Smooth muscle cell of the brain vasculature (primary cell): ENCODE results near the gene ST8SIA4.

Experiments
- DNase-seq: peaks from one replicate; pipeline ENCODE4 v3.0.0-alpha.2; 2012; ENCODE audit warnings: low read depth, low spot score

Gene ST8SIA4

DNA sequence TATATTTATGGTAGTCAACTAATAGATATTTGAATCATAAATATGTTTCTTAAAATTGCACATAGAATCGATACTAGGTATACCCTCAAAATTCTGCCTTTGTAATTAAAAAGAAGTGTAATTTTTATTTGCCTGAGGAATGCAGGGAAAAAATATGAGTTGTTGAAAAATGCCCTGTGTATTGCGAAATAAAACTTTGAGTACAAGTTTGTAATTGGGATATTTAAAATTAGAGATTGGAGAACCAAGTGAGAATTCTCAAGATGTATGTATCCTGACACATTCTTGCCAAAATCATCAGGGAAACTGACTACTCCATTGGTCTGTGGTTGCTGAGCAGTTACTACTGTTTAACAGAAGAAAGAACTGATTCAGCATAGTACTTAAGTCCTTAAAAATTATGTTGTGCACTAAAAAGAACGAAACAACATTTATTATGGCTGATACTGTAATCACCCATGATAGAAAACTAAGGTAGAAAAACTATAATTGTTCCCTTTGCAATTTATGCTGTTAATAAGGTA is 36.0 kb downstream of the ST8SIA4 start:
- DNase-seq: no peak

DNA sequence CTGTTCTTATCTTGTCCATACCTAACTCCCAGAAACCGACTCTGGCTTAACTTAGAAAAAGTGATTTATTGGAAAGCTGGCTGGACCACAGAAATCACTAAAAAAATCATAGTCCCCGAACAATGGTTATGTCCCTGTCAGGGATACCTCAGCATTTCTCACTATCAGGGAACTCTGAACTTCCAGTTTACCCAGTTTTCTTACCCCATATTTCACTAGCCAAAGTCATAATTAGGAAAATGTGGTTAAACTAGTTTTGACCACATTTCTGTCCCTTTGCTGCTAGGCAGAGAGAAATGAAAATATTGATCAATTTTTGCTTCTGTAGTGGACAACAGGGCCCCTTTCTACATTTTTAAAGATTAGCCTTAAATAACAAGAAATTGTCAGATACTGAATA is 38.2 kb downstream of the ST8SIA4 start:
- DNase-seq: no peak

DNA sequence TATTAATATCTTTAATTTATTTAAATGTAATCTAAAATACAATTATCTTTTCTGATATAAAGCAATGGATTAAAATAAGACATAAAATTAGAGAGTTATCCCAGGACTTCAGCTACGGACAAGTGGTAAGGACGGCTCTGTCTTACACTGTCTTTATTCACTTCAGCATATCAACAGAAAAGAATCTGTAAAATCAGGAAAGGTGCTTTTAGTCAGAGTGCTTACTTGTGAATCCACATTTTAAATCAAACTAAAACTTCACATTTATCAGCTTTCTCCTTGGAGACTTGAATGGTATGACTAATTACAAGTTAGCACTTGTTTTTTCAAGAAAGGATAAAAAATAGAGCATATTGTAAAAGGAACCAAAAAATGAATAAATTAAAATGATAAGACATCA is 39.3 kb downstream of the ST8SIA4 start:
- no peak for DNase-seq

DNA sequence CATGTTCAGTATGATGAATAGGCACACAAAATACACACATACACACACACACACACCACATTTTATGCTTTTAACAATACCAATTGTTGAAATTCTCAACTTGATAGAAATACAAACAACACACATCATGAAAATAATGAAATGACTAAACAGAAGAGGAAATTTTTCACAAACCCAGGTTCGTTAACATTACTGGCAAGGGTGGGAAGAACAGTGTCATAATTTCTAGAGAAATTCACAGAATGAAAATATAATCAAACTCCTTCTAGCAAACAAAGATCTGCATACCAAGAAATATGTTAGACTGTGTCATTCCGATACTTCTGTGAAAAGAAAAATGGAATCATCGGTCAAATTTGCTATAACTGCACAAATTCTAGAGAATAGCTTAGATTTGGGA is 41.9 kb downstream of the ST8SIA4 start:
- no peak for DNase-seq

DNA sequence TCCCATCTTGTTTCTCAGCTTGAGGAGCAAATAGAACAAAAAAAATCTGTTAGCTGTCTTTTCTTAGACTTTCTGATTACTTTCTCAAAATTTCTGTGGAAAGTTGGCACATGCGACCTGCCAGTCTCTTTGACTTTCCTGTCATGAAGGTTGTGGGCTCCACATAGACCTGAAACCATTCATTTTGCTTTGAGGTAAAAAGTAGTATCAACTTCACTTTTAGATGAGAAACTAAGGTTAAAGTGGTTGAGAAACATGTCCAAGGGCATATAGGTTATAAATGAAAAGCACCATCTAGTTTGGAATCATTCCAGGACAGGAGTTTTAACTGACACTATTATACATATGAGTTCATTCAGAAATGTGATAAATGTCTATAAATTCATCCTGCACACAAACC is 42.7 kb downstream of the ST8SIA4 start:
- no peak for DNase-seq

DNA sequence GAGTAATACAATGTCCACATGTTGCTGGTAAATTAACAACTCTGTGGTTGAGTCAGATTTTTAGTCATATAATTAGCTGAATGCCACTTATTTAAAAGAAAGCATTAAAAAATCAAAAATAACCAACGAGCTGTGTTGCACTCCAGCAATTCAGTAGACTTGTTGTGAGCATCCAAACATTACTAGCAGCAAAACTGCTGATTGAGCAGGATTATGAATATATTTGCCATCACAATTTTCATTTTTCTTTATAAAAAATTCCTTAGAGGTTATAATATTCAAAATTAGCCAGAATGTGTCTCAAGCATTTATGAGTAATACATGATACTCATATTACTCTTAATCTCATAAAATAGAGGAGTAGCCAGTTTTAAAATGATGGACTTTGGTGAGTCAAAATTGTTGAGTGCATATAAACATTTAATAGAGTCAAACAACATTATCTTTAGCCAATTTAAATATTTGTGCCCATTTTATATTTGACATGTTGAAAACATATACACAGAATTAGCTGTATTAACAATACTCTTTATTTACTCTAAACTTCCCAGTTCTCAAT is 44.0 kb downstream of the ST8SIA4 start:
- DNase-seq: no peak

DNA sequence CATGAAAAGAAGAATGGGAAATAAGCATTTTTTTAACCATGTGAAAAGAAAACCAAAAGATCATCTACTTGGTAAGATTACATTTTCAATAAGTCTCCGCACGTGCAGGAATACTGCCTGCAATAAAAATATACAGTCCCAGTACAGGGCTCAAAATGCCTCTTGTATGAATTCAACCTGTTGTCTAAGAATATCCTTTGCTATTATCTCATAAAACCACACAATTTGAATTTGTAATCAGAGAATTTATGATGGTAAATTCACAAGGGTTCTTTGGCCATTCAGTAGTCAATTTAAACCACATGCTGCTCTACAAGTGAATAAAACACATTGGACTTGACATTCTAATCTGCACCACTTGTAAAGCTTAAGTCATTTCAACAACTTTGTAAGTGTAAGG is 46.6 kb downstream of the ST8SIA4 start:
- no peak for DNase-seq

DNA sequence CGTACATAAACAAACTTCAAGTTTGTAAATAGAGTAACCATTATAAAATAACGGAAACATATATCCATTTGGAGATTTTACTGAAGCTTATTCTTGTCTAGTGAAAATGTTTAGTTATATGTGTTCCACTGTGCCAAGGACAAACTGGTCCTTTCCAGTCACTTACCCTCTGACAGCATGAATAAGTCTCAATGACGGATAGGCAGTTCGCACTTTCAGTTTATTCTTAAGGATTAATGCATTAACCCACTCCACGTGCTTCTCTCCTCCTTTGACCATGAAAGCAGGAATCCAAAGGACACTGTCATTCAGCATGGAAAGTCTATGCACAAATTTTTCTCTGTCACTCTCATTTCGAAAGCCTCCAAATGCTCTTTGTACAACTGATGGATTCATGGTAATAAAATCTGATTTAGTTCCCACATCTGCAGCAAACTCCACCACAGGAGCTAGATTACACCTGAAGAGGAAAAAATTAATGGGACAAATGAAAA is 47.1 kb downstream of the ST8SIA4 start:
- no peak for DNase-seq

DNA sequence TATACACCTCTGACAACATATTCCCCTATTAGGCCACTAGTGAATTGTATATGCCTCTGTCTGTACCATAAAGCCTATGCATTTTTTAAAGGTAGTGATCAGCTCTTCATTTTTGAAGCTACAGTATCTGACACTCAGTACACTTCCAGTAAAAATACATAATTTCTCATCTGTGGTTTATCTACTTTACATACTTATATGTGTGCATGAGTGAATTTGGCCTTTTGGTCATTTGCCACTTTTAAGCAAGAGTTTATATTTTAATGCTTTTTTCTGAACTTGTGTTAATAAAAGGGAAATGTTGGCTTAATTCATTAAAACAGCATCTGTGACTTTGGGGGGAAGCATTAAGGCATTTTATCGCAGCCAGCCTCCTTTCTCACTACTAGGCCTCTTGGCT is 47.8 kb downstream of the ST8SIA4 start:
- DNase-seq: no peak

DNA sequence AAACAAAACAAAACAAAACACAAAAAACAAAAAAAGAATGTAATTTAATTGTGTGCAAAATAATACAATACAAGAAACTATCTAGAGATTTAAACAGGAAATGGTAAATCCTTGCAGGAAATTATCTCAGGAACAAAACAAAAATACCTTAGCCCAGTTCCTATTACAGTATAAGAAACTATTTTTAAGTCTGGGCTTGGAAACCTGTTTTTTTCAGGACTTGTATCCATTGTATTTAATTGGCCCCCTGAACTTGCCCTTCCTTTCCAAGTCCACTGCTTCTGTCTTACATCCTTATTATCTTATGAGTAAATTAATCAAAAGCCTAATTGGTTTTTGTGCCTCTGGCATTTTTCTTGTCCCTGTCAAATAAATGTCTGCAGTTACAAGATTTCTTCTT is 48.5 kb downstream of the ST8SIA4 start:
- DNase-seq: no peak

DNA sequence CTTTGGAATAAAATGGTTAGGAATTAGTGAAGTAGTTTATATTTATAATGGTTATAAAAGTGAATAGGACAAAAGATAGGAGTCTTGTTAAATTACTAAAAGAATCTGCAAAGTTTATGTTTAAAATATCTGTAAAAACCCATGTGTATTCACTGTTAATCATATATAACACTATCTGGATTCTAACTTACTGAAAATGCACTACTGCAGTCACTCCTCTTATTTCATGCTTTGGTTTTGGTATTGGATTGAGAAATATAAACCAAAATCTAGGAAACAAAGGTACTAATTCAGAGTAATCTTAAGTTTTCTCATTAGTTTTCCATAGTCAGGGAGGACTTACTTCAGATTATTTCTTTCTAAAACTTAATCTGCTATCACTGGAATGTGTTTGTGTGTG is 49.5 kb downstream of the ST8SIA4 start:
- no peak for DNase-seq

DNA sequence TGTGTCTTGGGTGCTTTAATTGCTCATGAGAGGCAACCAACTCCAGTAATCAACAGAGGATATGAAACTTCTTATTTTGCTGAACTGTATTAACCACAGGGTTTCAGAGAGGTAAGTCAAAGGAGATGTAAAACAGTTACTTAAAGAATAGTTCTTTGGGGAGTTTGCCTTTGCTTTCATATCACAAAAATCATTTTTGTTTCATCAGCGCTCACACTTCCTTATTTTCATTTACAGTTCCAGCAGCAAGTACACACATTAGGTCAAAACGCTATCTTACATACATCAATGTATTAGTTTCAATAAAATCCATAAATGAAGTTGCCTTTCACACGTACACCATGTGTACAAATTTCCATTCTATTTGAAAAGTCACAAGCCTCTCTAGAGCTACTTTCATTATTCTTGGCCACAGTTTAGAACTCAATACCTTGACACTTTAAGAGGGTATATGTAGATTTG is 50.1 kb downstream of the ST8SIA4 start:
- DNase-seq: no peak

DNA sequence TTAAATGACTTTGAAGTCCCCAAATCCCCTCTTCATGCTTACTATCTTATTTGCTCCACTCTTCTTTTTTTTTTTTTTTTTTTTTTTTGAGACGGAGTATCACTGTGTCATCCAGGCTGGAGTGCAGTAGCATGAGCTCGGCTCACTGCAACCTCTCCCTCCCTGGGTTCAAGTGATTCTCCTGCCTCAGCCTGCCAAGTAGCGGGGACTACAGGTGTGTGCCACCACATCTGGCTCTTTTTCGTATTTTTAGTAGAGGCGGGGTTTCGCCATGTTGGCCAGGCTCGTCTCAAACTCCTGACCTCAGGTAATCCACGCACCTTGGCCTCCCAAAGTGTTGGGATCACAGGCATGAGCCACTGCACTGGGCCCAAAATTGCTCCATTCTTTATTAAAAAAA is 51.0 kb downstream of the ST8SIA4 start:
- DNase-seq: no peak

DNA sequence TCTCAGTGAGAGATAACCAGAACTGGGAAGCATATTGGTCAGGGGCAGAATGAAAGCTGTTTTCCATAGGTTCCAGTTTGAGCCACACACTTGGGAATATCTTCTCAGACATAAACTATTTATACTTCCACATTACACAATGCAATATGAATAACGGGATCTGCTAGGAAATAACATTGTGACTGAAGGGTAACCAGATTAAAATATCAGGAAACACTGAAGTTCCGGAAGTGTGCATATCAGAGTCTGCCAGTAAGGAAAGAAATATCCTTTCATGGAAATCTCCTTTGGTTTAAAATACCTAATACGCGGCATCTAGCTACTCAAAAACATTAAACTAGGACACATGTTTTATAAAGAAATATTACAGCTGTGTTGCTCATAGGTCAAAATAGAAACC is 56.3 kb downstream of the ST8SIA4 start:
- no peak for DNase-seq

DNA sequence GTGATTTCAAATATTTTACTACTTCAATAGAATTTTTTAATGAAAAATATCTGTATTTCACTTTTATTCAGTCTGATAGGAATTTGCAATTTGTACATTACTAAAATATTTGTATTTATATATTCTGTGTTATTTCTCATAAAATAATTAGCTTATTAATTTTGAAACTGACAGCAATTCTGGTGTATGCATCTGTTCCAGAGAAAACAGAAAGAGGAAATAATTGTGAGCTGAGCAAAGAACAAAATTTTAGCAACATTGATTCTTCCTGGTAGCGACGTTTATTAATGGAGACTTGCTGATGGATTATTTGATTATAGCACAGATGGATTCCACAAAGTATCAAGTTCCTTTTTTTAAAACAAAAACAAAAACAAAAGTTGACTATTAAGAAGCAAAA is 61.0 kb downstream of the ST8SIA4 start:
- DNase-seq: no peak

DNA sequence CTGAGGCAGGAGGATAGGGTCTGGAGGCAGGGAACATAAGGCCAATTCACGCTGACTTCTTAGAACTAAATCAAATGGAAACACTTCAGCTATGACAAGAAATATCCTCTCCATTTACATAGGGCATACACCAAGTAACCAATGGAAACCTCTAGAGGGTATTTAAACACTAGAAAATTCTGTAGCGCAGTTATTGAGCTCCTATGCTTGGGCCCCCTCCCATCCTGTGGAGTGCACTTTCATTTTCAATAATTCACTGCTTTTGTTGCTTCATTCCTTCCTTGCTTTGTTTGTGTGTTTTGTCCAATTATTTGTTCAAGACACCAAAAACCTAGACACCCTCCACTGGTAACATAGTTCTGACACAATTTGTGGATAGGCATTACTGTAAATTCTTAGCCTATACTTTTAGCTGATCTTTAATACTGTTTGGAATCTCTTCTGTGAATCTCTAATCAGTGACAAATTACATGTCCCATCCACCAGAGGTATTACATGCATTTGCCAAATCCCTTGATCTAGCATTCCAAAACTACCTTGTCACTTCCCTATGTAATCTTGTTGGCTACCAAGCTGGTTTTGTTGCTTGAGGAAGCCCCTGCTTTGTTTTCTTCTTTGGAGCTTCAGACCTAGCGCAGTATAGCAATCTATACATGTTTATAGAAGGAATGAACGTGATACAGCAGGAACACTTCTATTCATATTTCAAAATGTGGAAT is 61.6 kb downstream of the ST8SIA4 start:
- no peak for DNase-seq

DNA sequence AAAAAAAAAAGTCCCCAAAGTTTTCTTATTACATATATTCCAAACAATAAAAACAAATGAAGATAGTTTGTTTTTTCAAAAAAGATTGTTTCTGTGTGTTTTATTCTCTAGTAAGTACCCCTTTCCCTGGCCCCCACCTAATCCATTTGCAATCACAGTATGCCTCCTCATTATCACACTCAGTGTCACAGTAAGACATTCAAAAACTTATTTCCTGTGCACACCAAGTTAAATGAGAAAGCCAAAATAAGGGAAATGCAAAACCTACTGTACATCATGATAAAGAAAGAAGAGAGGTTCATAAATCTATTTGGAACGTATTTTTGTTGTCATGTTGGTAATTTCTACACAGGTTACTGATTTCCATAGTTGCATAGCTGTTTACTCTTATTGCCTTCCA is 62.3 kb downstream of the ST8SIA4 start:
- no peak for DNase-seq

DNA sequence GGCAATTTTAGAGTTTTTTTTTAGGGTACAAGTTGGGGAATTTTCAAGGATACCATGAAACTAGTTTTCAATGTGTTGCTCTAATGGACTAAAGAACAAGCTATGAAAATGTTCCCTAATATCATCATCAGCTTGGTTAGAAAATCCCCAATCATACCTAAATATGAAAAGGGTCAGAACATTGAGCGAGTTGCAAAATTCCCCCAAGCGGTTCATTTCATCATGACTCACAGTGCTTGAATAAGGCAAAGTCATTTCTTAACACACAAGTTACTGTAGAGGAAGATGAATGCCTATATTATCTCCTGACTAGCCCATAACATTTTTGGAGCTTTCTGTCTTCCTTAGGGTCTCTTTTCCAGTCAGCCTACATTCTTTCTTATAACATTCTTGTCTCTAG is 62.7 kb downstream of the ST8SIA4 start:
- DNase-seq: no peak

DNA sequence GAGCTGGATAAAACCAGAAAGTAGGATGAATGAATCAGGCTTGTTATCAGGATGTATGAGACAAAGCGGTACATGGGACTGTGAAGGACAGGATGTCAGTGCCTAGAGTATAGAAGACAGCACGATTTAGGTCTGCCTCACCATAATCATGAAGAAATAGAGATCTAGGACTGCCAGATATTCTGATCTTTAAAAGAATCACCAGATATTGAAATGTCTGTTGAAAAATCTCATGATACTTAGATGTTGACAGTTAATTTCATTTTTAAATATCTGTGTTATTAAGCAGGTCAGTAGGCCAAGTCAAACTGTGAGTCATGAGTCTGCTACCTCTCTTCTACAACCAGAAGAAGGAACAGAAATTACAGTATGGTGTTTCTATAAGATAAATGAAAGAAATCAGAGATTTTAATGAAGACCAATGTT is 65.0 kb downstream of the ST8SIA4 start:
- no peak for DNase-seq

DNA sequence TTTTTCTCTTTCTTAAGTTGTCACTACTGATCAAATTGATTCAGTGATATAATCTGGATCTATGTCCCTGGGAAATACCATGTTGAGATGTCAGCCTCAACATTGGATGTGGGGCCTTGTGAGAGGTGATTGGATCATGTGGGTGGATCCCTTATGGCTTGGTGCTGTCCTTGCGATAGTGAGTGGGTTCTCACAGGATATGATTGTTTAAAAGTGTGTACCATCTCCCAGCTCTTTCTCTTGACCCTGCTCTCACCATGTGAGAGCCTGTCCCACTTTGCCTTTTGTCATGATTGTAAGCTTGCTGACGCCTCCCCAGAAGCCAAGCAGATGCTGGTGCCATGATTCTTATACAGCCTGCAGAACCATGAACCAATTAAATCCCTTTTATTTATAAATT is 68.6 kb downstream of the ST8SIA4 start:
- DNase-seq: no peak

DNA sequence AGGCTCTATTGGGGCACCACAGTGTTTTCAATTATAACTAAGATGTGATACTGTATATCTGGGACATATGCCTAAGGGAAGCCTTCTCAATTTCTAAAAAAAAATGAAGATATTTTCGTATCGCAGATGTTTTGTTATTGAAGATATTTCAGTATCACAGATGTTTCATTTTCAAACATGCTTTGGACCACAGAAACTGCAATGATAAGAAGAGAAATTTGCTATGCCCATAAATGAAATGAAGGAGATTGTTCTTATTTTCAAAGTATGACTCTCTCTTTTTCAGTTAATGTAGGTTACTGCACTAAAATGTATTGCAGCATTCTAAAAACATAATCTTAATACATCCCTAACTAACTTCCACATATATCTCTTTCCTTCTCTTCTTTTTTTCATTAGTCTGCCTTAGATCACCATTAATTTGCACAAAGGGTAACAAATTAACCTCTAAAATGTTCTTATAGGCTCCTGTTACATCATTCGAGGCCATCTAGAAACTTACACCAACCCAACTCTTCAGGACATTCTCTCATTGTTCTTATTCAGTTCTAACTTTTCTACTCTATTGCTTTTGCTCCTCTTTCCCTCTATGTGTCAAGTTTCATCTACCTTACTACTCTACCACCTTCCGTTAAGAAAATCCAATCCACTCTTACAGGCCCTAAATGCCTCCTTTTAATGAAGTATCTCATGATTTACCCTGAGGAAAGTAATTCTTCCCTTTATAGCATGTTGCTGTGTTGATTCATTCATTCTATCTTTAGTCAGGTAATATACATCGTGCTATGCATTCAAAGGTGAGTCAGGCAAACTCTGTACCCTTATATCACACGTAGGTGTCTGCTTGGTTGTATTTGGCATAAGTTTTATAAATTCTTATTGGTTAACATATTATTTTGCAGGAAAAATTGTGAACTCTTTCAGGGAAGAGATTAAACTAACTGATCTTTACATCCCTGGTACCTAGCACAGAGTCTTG is 70.5 kb downstream of the ST8SIA4 start:
- DNase-seq: no peak

DNA sequence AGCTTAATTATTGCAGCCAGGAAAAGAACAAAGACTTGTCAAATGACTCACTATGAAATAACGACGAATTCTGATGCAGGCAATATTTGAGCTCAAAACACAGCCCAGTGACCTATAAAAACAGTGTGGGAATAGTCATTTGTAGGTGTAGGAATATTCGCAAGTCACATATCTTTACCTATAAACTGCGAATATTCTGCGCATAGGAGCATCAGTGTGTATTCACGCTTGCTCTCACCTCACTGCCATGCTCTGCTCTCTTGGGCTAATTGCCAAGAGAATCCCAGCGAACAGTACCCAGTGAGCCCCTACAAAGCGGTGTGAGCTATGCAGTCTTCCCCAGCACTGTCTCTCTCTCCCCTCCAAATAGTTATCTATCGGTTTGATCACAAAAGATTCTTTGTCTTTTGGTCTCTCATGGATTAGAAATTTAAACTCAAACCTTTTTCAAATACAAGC is 74.2 kb downstream of the ST8SIA4 start:
- no peak for DNase-seq
